ENCODE results near the gene WDFY4. TPM values are rescaled to one million over a fixed set of nuclear protein-coding genes. Genes with fewer than 3 reads are reported as not detected.

The WDFY4 gene
- total RNA-seq, 1 donor from 2014 or later: 1.6 TPM

- intact Hi-C loops (cut with micrococcal nuclease): no loop called here
- ATAC-seq (no peak), DNase-seq (no peak)
These were observed 17.3 kb downstream of the WDFY4 start for GRCh38 chr10:48701941-48702340.

- DNase-seq: no peak
- no peak for ATAC-seq
- intact Hi-C loops (cut with micrococcal nuclease): no loop called here
These were observed 19.0 kb downstream of the WDFY4 start for GRCh38 chr10:48703531-48704122.

GRCh38 chr10:48704156-48704555 is 19.5 kb downstream of the WDFY4 start:
- intact Hi-C loops (cut with micrococcal nuclease): no loop called here
- ATAC-seq (no peak), DNase-seq (no peak)

- intact Hi-C loops (cut with micrococcal nuclease): no loop called here
- no peak for DNase-seq
- no peak for ATAC-seq
These were observed 20.8 kb downstream of the WDFY4 start for GRCh38 chr10:48705401-48705938.

- intact Hi-C loops (cut with micrococcal nuclease): no loop called here
- ATAC-seq: no peak
- no peak for DNase-seq
These were observed 22.8 kb downstream of the WDFY4 start for GRCh38 chr10:48707472-48707871.

GRCh38 chr10:48708144-48708543 is 23.5 kb downstream of the WDFY4 start:
- DNase-seq (no peak), ATAC-seq (peak; percentile 77)
- intact Hi-C loops (cut with micrococcal nuclease): no loop called here

- DNase-seq (peak; percentile 45), ATAC-seq (peak; percentile 80)
- intact Hi-C loops (cut with micrococcal nuclease): no loop called here
These were observed 26.1 kb downstream of the WDFY4 start for GRCh38 chr10:48710647-48711275.

GRCh38 chr10:48711830-48712229 is 27.2 kb downstream of the WDFY4 start:
- ATAC-seq (peak; percentile 83), DNase-seq (no peak)
- intact Hi-C loops (cut with micrococcal nuclease): no loop called here

GRCh38 chr10:48714088-48714487 is 29.4 kb downstream of the WDFY4 start:
- no peak for DNase-seq
- intact Hi-C loops (cut with micrococcal nuclease): no loop called here
- peak; percentile 29 for ATAC-seq

- intact Hi-C loops (cut with micrococcal nuclease): no loop called here
These were observed 31.7 kb downstream of the WDFY4 start for GRCh38 chr10:48716416-48716815.

GRCh38 chr10:48720611-48721010 is 35.9 kb downstream of the WDFY4 start:
- intact Hi-C loops (cut with micrococcal nuclease): no loop called here
- no peak for DNase-seq
- no peak for ATAC-seq

More at GRCh38 chr10:48716416-48716815, 31.7 kb downstream of the WDFY4 start:
- DNase-seq (no peak), ATAC-seq (no peak)

GRCh38 chr10:48722153-48723145 is 37.8 kb downstream of the WDFY4 start:
- intact Hi-C loops (cut with micrococcal nuclease): no loop called here
- DNase-seq (no peak), ATAC-seq (no peak)

- intact Hi-C loops (cut with micrococcal nuclease): no loop called here
- no peak for ATAC-seq
- no peak for DNase-seq
These were observed 39.5 kb downstream of the WDFY4 start for GRCh38 chr10:48724127-48724526.

- peak; percentile 75 for ATAC-seq
- intact Hi-C loops (cut with micrococcal nuclease): no loop called here
- peak; percentile 40 for DNase-seq
These were observed 41.0 kb downstream of the WDFY4 start for GRCh38 chr10:48725708-48726107.

- intact Hi-C loops (cut with micrococcal nuclease): no loop called here
- ATAC-seq (no peak), DNase-seq (no peak)
These were observed 43.2 kb downstream of the WDFY4 start for GRCh38 chr10:48727866-48728265.

GRCh38 chr10:48729222-48729621 is 44.5 kb downstream of the WDFY4 start:
- intact Hi-C loops (cut with micrococcal nuclease): no loop called here
- ATAC-seq: no peak
- no peak for DNase-seq

GRCh38 chr10:48729941-48730457 is 45.3 kb downstream of the WDFY4 start:
- no peak for DNase-seq
- intact Hi-C loops (cut with micrococcal nuclease): no loop called here
- ATAC-seq: no peak

- no peak for ATAC-seq
- DNase-seq: no peak
- intact Hi-C loops (cut with micrococcal nuclease): no loop called here
These were observed 46.5 kb downstream of the WDFY4 start for GRCh38 chr10:48731141-48731540.

GRCh38 chr10:48731654-48732053 is 47.0 kb downstream of the WDFY4 start:
- no peak for ATAC-seq
- intact Hi-C loops (cut with micrococcal nuclease): no loop called here
- no peak for DNase-seq

- ATAC-seq: no peak
- DNase-seq: no peak
- intact Hi-C loops (cut with micrococcal nuclease): no loop called here
These were observed 48.7 kb downstream of the WDFY4 start for GRCh38 chr10:48733329-48733728.
